Right ventricle myocardium inferior (tissue), 1 donor: ENCODE measurements around the gene MRPL2. TPM values are rescaled to one million over a fixed set of nuclear protein-coding genes. Genes with fewer than 3 reads are reported as not detected.
A peak's percentile ranks its signal among the peaks of the same experiment; 100 is the strongest.
"Not testable (repeated sequence)": the region's sequence is repeated elsewhere in the genome, so short reads cannot be mapped to it uniquely, and the experiment has no call there.

ENCODE experiments used
- ATAC-seq: fragments of 200-7000 bp; cut with Tn5 transposase; one replicate; pipeline ENCODE4 v1.9.1; 2020; ENCODE audit warnings: mild to moderate bottlenecking, moderate library complexity
- DNase-seq: peaks from one replicate; pipeline ENCODE4 v3.0.0; 2021; ENCODE audit errors: missing footprints
- intact Hi-C: fragments of 100-400 bp; cut with DNase I; formaldehyde crosslinking; loops from one replicate; pipeline ENCODE4 v1.11.0; 2022
- total RNA-seq: library from RNA; stranded (reverse); fragmentation: NEBNext Ultra II Directional; extraction: Animal tissue kit (Norgen Biotek cat#: 25700); gene quantifications from one replicate; pipeline ENCODE4 v1.2.1, GENCODE V29; 2021
- donor health status: DM: no; HTN: yes; CAD: no; lungs with severe emphysema.

MRPL2 gene
- total RNA-seq, 1 donor from 2014 or later = 99.7 TPM

DNA sequence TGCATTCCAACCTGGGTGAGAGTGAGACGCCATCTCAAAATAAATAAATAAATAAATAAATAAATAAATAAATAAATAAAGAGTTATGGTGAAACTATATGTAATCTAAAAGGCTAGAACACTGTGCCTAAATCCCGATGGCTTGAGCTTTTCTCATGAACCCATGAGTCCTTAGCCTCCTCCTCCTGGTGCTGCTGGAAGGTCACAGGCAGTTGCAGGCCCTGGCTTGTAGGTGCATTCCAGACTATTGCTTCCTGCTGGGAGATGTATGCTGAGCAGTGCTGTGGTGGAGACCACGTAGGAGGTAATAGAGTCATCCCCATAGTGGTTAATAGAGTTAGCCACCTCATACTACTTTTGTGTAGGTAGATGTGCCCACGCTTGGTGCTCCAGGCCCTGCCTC is 29.4 kb upstream of the MRPL2 start:
- intact Hi-C loops = no loop called here
- ATAC-seq (no peak), DNase-seq (no peak)

DNA sequence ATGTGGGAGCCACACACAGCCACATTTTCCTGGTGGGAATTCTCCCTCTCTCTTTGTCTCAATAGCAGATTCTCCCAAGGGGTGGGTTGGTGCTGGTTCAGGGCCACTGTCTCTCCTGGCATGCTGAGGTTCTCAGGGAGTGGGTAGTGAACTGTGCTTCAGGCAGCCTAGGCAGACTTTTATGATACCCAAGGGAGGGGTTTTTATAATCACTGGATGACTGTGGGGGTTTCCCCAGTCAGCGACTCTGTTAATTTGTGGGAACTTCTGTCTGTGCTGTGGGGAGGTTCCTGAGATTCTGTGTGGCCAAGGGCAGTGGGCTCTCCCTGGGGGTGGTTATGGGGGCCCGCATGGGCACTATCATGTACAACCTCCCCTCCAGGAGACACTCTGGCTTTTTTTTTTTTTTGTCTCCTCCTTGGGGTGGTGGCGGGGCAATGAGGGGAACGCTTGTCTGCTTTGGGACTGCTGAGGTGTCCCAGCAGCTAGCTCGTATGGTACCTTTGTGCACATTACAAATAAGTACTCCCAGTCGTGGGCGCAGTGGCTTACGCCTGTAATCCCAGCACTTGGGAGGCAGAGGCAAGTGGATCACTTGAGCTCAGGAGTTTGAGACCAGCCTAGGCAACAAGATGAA is 26.9 kb upstream of the MRPL2 start:
- ATAC-seq (no peak), DNase-seq (no peak)
- intact Hi-C loops = no loop called here

DNA sequence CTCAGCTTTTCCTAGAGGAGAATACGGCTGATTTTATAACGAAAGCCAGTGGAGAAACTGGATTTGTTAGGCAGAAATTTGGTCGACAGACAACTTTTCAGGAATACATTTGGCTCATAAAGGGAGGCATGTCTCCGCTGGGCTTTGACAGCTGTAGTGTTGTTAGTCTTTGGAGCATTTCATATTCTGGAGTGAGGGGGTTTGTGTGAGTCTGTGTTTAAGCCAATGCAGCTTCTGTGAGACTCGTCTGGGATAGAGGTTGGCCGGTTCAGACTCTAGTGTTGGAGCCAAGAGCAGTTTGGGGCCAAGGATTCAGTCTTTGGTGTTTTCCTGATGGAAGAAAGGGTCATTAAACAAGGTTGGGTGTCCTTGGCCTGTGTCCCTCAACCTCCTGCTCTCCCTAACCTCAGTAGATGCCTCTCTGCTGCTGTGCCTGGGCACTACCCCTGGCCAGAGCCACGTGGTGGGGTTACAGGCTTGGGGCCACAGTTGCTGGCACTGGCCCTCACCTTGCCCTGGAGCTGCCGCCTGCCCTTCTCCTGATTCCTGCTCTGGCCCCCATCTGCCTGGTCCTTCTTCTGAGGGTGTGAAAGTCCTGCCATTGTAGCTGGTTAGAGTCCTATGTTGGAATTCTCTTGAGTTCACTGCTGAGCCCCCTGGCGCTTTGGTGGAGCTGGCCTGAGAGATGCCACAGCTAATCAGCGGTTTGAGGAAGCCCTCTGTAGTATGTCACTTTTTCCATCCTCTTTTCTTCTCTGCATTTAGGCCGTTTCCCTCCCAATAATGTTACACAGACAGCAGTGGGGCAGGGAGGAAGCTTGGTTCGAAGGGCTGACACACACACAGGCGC is 23.8 kb upstream of the MRPL2 start:
- intact Hi-C loops = no loop called here
- ATAC-seq = no peak

DNA sequence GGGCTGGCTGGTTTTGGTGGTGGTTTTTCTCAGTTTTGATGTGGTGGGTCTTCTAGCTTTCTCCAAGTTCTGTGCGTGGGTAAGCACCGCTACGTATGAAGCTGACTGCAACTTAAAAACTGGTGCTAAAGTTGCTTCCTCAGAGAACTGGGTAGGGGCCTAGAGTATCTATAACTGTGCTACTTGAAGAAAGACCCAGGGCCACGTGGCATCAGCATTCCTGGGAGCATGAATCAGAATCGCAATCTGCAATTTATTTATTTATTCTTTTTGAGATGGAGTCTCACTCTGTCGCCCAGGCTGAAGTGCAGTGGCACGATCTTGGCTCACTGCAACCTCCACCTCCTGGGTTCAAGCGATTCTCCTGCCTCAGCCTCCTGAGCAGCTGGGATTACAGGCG is 22.7 kb upstream of the MRPL2 start:
- ATAC-seq, intact Hi-C loops, DNase-seq: not testable (repeated sequence)

More for the DNA sequence above, 23.8 kb upstream of the MRPL2 start:
- DNase-seq = no peak

DNA sequence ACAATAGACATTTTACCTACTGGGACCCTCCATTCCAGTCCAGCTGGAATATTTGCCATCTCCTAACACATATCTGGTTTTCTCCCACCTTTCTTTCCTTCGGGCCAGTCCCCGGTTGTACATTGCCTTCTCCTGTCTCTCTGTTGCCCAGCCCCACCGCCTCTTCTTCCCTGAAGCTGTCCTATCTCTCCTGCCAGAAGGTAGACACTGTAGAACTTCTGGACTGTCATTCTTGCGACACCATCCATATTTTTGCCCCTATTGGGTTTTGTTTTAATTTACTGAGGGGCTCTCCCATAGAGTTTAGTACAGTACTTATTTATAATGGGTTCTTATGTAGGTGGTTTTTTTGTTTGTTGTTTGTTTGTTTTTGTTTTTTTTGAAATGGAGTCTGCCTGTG is 21.8 kb upstream of the MRPL2 start:
- no peak for DNase-seq
- ATAC-seq = no peak
- intact Hi-C loops = no loop called here

DNA sequence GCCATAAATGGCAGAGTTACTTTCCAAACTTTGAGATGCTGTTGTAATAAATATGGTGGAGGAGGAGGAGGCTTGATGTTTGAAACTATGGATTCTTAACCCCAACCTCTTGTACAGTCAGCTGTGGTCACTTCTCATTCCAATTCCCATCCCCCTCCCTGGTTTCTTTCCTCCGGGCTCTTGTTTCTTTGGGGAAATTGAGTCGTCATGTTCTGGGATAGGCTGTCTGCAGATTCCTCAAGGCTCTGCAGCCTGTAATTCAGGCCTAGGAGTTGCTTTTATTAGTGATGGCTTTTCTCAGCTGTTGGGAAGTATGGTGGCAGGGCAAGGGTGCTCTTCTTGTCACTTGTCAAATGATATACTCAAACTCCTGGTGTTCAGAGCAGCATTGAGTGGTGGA is 19.5 kb upstream of the MRPL2 start:
- intact Hi-C loops = no loop called here
- DNase-seq (no peak), ATAC-seq (no peak)

DNA sequence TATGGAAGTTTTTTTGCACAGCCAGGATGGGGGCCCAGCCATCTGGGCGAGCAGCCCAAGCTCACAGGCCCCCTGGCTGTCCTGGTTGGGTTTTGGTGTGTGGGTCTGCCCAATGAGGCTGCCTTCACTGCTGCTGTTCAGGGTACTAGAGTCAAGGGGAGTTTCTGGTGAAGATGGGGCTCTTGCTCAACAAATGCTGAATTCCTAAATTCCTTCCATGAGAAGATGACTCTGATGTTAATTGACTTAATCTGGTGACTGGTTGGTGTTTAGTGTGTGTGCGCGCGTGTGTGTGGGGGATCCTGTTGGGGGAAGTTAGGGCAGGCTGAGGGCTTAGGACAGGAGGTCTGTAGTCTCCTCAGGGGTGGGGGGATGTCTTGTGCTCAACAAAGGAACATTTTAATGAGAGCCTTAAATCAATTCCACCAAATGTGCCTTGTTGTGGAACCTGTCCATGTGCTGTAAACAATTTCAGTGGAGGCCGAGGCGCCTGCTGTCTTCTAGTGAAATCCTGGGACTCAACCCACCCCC is 18.8 kb upstream of the MRPL2 start:
- intact Hi-C loops = no loop called here
- ATAC-seq (no peak), DNase-seq (no peak)

DNA sequence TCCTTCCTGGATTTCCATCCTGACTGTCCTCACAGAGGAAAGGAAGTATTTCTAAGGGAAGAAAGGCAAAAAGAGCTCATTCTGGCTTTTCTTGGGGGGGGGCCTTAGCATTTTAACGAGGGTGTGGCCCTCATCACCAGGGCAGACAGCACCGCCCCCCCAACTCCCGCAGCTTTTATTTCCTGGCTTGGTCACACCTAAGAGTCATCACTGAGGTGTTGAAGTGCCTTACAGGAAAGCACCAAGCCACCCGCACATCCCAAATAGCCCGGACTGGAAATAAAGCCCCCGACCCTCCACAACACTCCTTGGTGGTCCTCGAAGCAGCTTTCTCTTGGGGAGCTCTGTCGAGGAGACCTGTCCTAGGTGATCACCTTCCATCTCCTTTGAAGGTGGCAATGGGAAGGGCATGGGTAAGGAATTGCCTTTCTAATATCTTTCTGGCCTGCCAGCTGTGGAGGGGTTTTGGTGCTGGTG is 18.1 kb upstream of the MRPL2 start:
- no peak for ATAC-seq
- intact Hi-C loops = no loop called here
- no peak for DNase-seq

DNA sequence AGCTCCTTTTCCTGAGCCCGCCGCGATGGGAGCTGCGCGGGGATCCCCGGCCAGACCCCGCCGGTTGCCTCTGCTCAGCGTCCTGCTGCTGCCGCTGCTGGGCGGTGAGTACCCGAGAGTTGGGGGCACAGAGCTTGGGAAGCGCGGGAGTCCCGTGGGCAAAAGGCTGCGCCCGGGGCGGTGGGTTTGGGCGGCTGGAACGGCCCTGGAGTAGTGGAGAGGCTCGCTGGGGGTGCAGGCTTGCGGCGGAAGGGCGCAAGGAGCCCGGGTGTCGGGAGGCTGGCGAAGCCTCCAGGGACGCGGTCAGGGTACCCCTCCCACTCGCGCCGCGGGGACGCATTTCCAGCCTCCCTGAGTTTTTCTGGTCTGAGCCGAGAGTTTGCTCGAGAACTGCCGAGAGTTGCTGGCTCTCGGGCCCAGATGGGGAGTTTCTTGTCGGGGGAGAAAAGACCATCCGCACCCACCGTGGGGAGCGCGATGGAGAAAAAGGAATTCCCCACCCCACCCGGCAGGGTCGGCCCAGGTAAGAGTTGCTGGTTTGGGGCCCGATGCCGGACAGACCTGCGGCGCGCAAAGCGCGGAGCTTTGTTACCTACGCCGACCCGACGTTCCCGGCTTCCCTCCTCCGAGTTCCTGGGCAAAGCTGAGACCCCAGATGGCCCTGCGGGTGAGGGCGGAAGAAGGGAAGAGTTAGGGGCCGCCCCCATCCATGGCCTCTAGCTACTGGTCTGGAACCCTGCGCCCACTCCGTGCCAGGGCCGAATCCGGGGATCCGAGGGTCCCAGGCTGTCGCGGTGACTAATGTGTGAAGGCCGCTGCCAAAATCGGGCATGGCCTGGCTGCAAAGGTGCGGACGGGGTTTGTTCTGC is 17.5 kb upstream of the MRPL2 start:
- intact Hi-C loops = no loop called here
- DNase-seq (no peak), ATAC-seq (peak; percentile 12)

DNA sequence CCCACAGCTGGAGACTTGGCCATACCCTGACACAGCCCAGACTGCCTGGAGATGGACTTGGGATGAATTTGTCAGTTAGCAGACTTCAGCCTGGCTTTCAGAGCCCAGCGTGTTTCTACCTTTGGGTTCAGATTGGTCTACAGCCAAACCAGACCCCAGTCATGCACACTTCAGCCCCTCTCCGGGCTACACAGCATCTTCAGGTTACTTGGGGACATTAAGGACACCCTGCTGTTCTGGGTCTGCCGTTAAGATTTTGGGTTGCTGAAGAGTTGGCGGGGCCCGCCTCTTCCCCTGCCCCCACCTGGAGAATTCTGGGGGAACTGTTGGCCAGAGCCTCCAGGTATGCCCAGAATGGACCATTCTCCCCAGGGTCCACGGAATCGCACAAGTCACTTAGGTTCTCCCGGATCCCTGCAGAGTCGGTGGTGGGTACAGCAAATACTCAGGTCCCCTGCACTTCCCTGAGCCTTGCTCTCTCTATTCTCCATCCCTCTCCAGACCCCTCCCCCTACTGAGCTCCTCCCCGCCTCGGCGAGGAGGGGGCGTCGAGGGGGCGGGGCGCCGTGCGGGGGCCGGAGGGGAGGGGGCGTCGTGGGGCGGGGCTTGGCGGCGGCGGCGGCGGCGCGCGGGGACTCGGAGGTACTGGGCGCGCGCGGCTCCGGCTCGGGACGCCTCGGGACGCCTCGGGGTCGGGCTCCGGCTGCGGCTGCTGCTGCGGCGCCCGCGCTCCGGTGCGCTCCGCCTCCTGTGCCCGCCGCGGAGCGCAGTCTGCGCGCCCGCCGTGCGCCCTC is 16.6 kb upstream of the MRPL2 start, which contains the start of gene PTK7:
Gene PTK7, plus strand, starts transcription at position 645 of the 794 bp plus-strand sequence. CDS start 175 bp downstream, outside the sequence.
- DNase-seq = no peak
- ATAC-seq = peak; percentile 35
- intact Hi-C loops = no loop called here

DNA sequence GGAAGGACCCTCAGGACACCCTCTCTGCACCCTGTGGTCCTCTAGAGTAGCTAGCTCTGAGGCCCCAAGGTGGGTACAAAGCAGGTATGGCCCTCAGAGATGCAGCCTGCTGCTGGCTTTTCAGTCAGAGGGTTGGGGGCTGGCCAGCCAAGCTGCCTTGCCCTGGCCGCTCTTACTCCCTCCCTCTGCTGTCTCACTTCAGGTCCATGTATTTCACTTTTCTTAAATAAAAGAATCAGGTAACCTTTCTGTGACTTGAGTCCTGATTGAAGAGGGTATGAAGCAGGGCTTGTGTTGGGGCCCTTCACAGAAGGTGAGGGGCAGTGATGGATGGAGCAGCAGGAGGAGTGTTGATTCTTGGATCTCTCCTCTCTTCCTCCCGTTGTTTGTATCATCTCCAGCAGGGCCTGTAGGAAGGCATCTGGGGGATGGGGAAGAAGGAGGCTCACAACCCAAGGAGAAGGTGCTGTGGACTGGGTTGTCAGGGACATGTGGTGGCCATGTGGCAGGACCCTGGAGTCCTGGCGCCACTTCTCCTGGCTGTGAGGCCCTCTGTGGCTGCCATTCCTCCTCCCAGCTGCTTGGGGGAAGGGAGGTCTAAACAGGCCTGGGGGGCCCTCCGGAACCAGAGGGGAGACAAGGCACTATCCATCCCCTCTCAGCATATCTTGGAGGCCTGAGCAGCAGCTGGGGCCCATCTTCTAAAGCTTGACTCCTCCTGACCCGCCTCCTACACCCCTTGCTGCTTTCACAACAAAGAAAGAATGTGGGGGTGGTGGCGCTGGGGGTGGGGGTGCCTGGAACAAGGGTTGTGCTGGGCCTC is 15.8 kb upstream of the MRPL2 start:
- intact Hi-C loops = no loop called here

DNA sequence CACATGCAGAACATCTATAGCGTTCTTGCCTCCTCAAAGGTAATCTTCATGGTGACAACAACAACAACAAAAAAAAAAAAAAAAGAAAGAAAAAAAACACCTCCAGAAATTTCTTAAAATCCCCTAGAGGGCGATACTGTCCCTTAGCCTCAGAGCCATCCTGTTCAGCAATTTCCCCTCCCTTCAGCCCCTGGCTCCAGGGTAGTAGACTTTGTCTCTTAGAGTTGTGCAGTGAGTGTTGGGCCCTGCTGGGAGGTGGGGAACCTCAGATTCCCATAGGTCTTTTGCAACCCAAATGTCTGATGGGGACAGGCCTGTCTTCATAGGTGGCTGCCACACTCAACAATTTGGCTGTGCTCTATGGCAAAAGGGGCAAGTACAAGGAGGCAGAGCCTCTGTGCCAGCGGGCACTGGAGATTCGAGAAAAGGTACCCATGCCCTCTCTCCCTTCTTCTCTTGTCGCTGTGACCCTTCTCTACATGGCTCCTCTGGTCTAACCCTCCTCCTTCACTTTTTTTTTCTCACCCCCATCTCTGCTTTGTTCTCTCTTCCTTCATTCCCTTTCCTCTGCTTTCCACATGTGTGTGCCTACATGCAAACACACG is 10.9 kb upstream of the MRPL2 start:
- DNase-seq = no peak
- intact Hi-C loops = no loop called here
- no peak for ATAC-seq

More for the DNA sequence above, 15.8 kb upstream of the MRPL2 start:
- DNase-seq (no peak), ATAC-seq (no peak)

DNA sequence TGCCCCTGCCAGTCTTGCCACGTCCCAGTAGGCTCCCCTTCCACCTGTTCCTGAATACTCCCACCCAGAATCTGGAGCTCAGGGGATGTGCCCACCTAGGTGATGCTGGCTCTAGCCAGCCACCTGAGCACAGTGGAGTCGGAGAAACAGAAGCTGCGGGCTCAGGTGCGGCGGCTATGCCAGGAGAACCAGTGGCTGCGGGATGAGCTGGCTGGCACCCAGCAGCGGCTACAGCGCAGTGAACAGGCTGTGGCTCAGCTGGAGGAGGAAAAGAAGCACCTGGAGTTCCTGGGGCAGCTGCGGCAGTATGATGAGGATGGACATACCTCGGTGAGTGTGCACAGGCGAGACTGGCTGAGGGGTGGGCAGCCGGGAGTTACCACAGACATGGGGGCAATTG is 3.6 kb upstream of the MRPL2 start:
- intact Hi-C loops = no loop called here
- DNase-seq (no peak), ATAC-seq (no peak)

DNA sequence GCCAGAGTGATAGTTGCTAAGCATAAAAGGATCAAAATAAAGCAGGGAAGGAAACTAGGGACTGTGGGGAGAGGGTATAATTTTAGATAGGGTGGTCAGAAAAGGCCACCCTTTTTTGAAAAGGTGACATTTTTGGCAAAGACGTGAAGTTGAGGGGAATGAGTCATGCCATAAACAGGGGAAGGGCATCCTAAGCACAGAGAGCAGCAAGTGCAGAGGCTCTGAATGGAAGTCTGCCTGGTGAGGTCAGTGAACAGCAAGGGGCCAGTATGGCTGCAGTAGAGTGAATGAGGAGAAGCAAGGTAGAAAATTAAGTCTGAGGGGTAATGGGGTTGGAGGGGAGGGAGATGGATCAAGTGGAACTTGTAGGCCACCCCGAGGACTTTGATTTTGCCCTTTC is 2.6 kb upstream of the MRPL2 start:
- ATAC-seq = no peak
- no peak for DNase-seq
- intact Hi-C loops = no loop called here

DNA sequence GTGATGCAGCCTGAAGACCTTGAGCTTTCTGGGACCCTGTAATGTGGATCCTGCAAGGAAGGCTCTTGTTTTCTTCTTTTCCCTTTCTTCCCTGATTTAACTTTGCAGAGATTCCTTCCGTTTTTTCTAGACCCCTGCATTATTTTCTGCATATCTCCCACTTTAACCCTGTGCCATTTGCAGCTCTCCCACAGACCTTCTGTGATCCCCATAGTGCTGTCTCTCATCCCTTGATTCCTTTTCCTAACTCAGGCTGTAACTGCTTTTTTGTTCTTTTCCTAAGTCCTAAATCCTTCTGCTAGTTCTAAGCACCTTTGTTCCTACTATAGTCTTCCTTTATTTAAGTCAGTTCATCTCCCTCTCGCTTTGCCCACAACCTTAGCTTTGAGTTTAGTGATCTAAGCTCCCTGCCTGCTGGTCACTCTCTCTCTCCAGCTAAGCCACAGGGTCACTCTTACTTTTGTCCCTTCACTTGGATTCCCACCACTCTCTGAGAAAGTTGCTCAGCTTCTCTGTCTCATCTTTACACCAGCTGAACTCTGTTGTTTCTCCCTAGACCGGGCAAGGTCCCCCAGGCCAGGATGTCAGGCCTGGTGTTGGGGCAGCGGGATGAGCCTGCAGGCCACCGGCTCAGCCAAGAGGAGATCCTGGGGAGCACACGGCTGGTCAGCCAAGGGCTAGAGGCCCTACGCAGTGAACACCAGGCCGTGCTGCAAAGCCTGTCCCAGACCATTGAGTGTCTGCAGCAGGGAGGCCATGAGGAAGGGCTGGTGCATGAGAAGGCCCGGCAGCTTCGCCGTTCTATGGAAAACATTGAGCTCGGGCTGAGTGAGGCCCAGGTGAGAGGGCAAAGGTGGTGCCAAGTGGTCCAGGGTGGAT is 1.8 kb upstream of the MRPL2 start:
- no peak for DNase-seq
- intact Hi-C loops = no loop called here
- no peak for ATAC-seq
